H1 (cell line): Measurements from ENCODE around the gene PLGRKT. TPM values are rescaled to one million over a fixed set of nuclear protein-coding genes. Genes with fewer than 3 reads are reported as not detected.

Experiments
- CTCF ChIA-PET: fragments of 300-600 bp; sonication (Branson Sonifier 250); formaldehyde crosslinking; loops from one replicate; lab custom pipeline; 2021; ENCODE audit not compliant: partially characterized antibody; lab: Charles Lee
- POLR2A ChIA-PET: fragments of 300-600 bp; sonication (Branson Sonifier 250); formaldehyde crosslinking; loops from one replicate; lab custom pipeline; 2021; ENCODE audit warnings: inconsistent platforms; ENCODE audit not compliant: partially characterized antibody; lab: Charles Lee
- DNase-seq, 2 experiments: peaks; one replicate each; pipeline versions ENCODE4 v3.0.0 to v3.0.0-alpha.2; 2010 to 2022; ENCODE audit warnings: low spot score in 2 of 2, low read depth in 1 of 2, mixed read lengths in 1 of 2
- FAIRE-seq: peaks from 2 replicates; lab custom pipeline; 2011; peaks lifted over from hg19 to GRCh38; lab: Jason Lieb, UNC
- H2AFZ ChIP-seq: 2 replicates; pipeline ENCODE4 v1.8.1; 2012; ENCODE audit warnings: low read length, inconsistent platforms
- H2AK5ac ChIP-seq: 2 replicates; pipeline ENCODE4 v1.6.1; 2013; ENCODE audit warnings: low read depth, low read length
- H2BK120ac ChIP-seq: replicated peaks from 2 replicates; pipeline ENCODE3; 2013; ENCODE audit warnings: low read depth, low read length, inconsistent platforms
- H2BK12ac ChIP-seq: 2 replicates; pipeline ENCODE4 v1.6.1; 2013; ENCODE audit warnings: low read depth, low read length
- H2BK15ac ChIP-seq: 2 replicates; pipeline ENCODE4 v1.6.1; 2013; ENCODE audit warnings: low read length
- H2BK20ac ChIP-seq: 2 replicates; pipeline ENCODE4 v1.6.1; 2013; ENCODE audit warnings: low read length
- H2BK5ac ChIP-seq: 2 replicates; pipeline ENCODE4 v1.6.1; 2013; ENCODE audit warnings: low read depth, low read length
- H3K14ac ChIP-seq: 2 replicates; pipeline ENCODE4 v1.6.1; 2013; ENCODE audit warnings: inconsistent platforms; ENCODE audit not compliant: insufficient read length
- H3K18ac ChIP-seq: 2 replicates; pipeline ENCODE4 v1.6.1; 2013; ENCODE audit warnings: low read length; ENCODE audit errors: extremely low read depth
- H3K23ac ChIP-seq: 2 replicates; pipeline ENCODE4 v1.6.1; 2013; ENCODE audit warnings: inconsistent platforms; ENCODE audit not compliant: insufficient read length
- H3K23me2 ChIP-seq: 2 replicates; pipeline ENCODE4 v1.6.1; 2013; ENCODE audit warnings: low read depth, low read length
- H3K27ac ChIP-seq: 2 replicates; pipeline ENCODE4 v1.6.1; 2011; ENCODE audit warnings: low read depth, low read length, inconsistent platforms
- H3K27me3 ChIP-seq, 4 experiments: replicated peaks in 1 of 4; 1 replicate in 1 of 4; 2 replicates in 3 of 4; pipeline versions ENCODE4 v1.6.1 to v1.8.1; 2011 to 2013; ENCODE audit warnings: low read length in 3 of 4, mild to moderate bottlenecking in 3 of 4, inconsistent platforms in 2 of 4, mixed read lengths in 2 of 4, moderate library complexity in 1 of 4; ENCODE audit not compliant: control insufficient read depth in 3 of 4, insufficient read depth in 3 of 4; ENCODE audit errors: extremely low read depth in 1 of 4
- H3K36me3 ChIP-seq, 4 experiments: 2 replicates each; pipeline versions ENCODE4 v1.6.1 to v1.8.1; 2011 to 2013; ENCODE audit warnings: mild to moderate bottlenecking in 4 of 4, low read length in 3 of 4, moderate library complexity in 2 of 4, control low read depth in 1 of 4, inconsistent platforms in 1 of 4; ENCODE audit not compliant: insufficient read depth in 4 of 4, control insufficient read depth in 2 of 4
- H3K4ac ChIP-seq: replicated peaks from 2 replicates; pipeline ENCODE3; 2013; ENCODE audit warnings: low read length, low read depth, mixed read lengths, inconsistent platforms; ENCODE audit not compliant: insufficient read length
- H3K4me1 ChIP-seq, 4 experiments: replicated peaks in 1 of 4; 1 replicate in 1 of 4; 2 replicates in 3 of 4; pipeline versions ENCODE4 v1.6.1 to v1.8.1; 2011 to 2013; ENCODE audit warnings: low read length in 3 of 4, inconsistent platforms in 2 of 4, mixed read lengths in 1 of 4; ENCODE audit not compliant: insufficient read depth in 4 of 4, control insufficient read depth in 3 of 4
- H3K4me2 ChIP-seq, 2 experiments: 2 replicates each; pipeline versions ENCODE4 v1.6.1 to v1.8.1; 2011 to 2013; ENCODE audit warnings: low read depth in 2 of 2, low read length in 2 of 2, control low read depth in 1 of 2, inconsistent platforms in 1 of 2, mild to moderate bottlenecking in 1 of 2; ENCODE audit not compliant: insufficient read depth in 1 of 2
- H3K4me3 ChIP-seq, 4 experiments: fragments of 200-600, 300-600 bp in 1 of 4; sonication (generic), shearing (Covaris generic), sonication (Bioruptor Twin) in 1 of 4; 2 replicates each; pipeline versions ENCODE4 v1.5.1 to v1.8.1; 2011 to 2016; ENCODE audit warnings: low read length in 4 of 4, low read depth in 3 of 4, control low read depth in 2 of 4, inconsistent platforms in 2 of 4, mild to moderate bottlenecking in 2 of 4, mixed read lengths in 1 of 4, moderate library complexity in 1 of 4; ENCODE audit not compliant: insufficient read depth in 2 of 4; ENCODE audit errors: extremely low read depth in 1 of 4
- H3K56ac ChIP-seq: replicated peaks from 2 replicates; pipeline ENCODE3; 2013; ENCODE audit warnings: low read depth, mild to moderate bottlenecking, mixed read lengths, low read length, inconsistent platforms; ENCODE audit not compliant: insufficient read length
- H3K79me1 ChIP-seq: 2 replicates; pipeline ENCODE4 v1.6.1; 2013; ENCODE audit warnings: low read depth, low read length, control low read depth
- H3K79me2 ChIP-seq, 2 experiments: 2 replicates each; pipeline versions ENCODE4 v1.6.1 to v1.8.1; 2012 to 2013; ENCODE audit warnings: low read length in 2 of 2, mild to moderate bottlenecking in 2 of 2, inconsistent platforms in 1 of 2; ENCODE audit not compliant: insufficient read depth in 2 of 2, control insufficient read depth in 1 of 2
- H3K9ac ChIP-seq, 4 experiments: replicated peaks in 1 of 4; 1 replicate in 1 of 4; 2 replicates in 3 of 4; pipeline versions ENCODE4 v1.6.1 to v1.8.1; 2011 to 2013; ENCODE audit warnings: low read depth in 3 of 4, low read length in 3 of 4, control low read depth in 2 of 4, mild to moderate bottlenecking in 2 of 4, moderate library complexity in 2 of 4, inconsistent platforms in 1 of 4; ENCODE audit errors: extremely low read depth in 1 of 4
- H3K9me3 ChIP-seq, 2 experiments: 2 replicates each; pipeline versions ENCODE4 v1.6.1 to v1.8.1; 2012 to 2013; ENCODE audit warnings: mild to moderate bottlenecking in 2 of 2, moderate library complexity in 2 of 2, control low read depth in 1 of 2, inconsistent platforms in 1 of 2, low read depth in 1 of 2, low read length in 1 of 2, mixed read lengths in 1 of 2; ENCODE audit not compliant: insufficient read depth in 2 of 2
- H4K20me1 ChIP-seq, 2 experiments: replicated peaks in 1 of 2; 2 replicates each; pipeline versions ENCODE3 to v1.8.1; 2011 to 2013; ENCODE audit warnings: inconsistent platforms in 2 of 2, low read length in 2 of 2, mild to moderate bottlenecking in 1 of 2; ENCODE audit not compliant: insufficient read depth in 2 of 2, control insufficient read depth in 1 of 2
- H4K5ac ChIP-seq: 2 replicates; pipeline ENCODE4 v1.6.1; 2013; ENCODE audit warnings: low read length, low read depth, mixed read lengths, inconsistent platforms; ENCODE audit not compliant: insufficient read length
- H4K8ac ChIP-seq: 2 replicates; pipeline ENCODE4 v1.8.0; 2013; ENCODE audit warnings: mild to moderate bottlenecking, moderate library complexity, low read length, inconsistent platforms; ENCODE audit not compliant: insufficient read depth; ENCODE audit errors: extremely low read depth
- H4K91ac ChIP-seq: replicated peaks from 2 replicates; pipeline ENCODE3; 2013; ENCODE audit warnings: low read length, mixed read lengths, inconsistent platforms; ENCODE audit not compliant: insufficient read length
- CBX8 ChIP-seq: fragments of 300-800, 300-1000 bp; sonication (generic); IDR thresholded peaks from 2 replicates; pipeline ENCODE4 v1.7.1; 2016; ENCODE audit warnings: low read depth, low read length, borderline replicate concordance
- CREB1 ChIP-seq: IDR thresholded peaks from 2 replicates; pipeline ENCODE4 v1.6.1; 2012; ENCODE audit warnings: inconsistent platforms
- EZH2 ChIP-seq: fragments of 200-600 bp; sonication (generic); IDR thresholded peaks from 2 replicates; pipeline ENCODE4 v1.7.1; 2012; ENCODE audit warnings: low read depth, mild to moderate bottlenecking, moderate library complexity, low read length, inconsistent platforms; ENCODE audit not compliant: severe bottlenecking
- JUN ChIP-seq: IDR thresholded peaks from 2 replicates; pipeline ENCODE4 v1.6.1; 2011; ENCODE audit warnings: low read depth, mild to moderate bottlenecking, improper control_type of control experiment, low read length
- NRF1 ChIP-seq: IDR thresholded peaks from 2 replicates; pipeline ENCODE4 v1.6.1; 2011; ENCODE audit warnings: mild to moderate bottlenecking, low read depth, low read length, improper control_type of control experiment
- RBBP5 ChIP-seq: IDR thresholded peaks from 2 replicates; pipeline ENCODE4 v1.7.1; 2012; ENCODE audit warnings: low read depth, mild to moderate bottlenecking, inconsistent platforms, low read length, moderate library complexity, borderline replicate concordance
- SP2 ChIP-seq: IDR thresholded peaks from 2 replicates; pipeline ENCODE4 v1.6.1; 2012; ENCODE audit warnings: mild to moderate bottlenecking, low read length, inconsistent platforms
- WGBS, 2 experiments: shearing (Covaris generic) in 1 of 2; methylation state at CpG; one replicate each; pipeline versions ENCODE4 v1.1.6 to v1.1.7; 2013 to 2015; ENCODE audit warnings: low lambda C conversion rate in 2 of 2, mixed read lengths in 2 of 2, inconsistent platforms in 1 of 2, low coverage in 1 of 2, missing lambda C conversion rate in 1 of 2; ENCODE audit not compliant: insufficient replicate concordance in 2 of 2, insufficient coverage in 1 of 2, insufficient read length in 1 of 2; ENCODE audit errors: extremely low coverage in 1 of 2, missing lambda C conversion rate in 1 of 2; 5-methylcytosine and 5-hydroxymethylcytosine counted together
- polyA plus RNA-seq, 7 experiments: library from polyadenylated mRNA; depleted of rRNA in 3 of 7; stranded (reverse) in 5 of 7; unstranded in 2 of 7; fragments of >200 nt in 5 of 7; fragments of 200-250 nt in 2 of 7; gene quantifications; 1 replicate in 5 of 7; 2 replicates in 1 of 7; 4 replicates in 1 of 7; pipeline versions ENCODE4 v1.2.1 to v1.2.3, GENCODE V29; 2011 to 2013; ENCODE audit warnings: missing spikeins in 2 of 7, mixed read lengths in 2 of 7
- total RNA-seq: library from RNA; stranded (reverse); fragmentation: NEBNext Ultra II Directional; extraction: Animal tissue kit (Norgen Biotek cat#: 25700); gene quantifications from 2 replicates; pipeline ENCODE4 v1.2.1, GENCODE V29; 2021

The PLGRKT gene
- total and polyA plus RNA-seq, 2 of the 8 experiments (the other 6 are each of a cell fraction or from before 2014, with no cell fraction given): 5.4 to 15.7 TPM

GRCh38 chr9:5483306-5483705 is 45.6 kb upstream of the PLGRKT start:
- Histone ChIP-seq H3K23ac (no peak overlapping the region), H4K5ac (no peak overlapping the region), H3K18ac (no peak overlapping the region), H4K20me1 (no peaks in the 10 kb centered on the region), H2AFZ (no peak overlapping the region), H4K8ac (no peak overlapping the region), H3K4me2 (no peak overlapping the region), H3K27ac (no peak overlapping the region), H3K14ac (no peak overlapping the region), H2BK15ac (no peak overlapping the region), H3K79me2 (no peaks in the 10 kb centered on the region), H2BK12ac (no peak overlapping the region), H3K4me3 (no peak overlapping the region), H2AK5ac (no peak overlapping the region), H4K91ac (no peak overlapping the region), H3K9me3 (no peaks in the 10 kb centered on the region), H3K9ac (no peak overlapping the region), H2BK5ac (no peak overlapping the region), H2BK120ac (no peak overlapping the region), H3K79me1 (no peaks in the 10 kb centered on the region), H3K4ac (no peak overlapping the region), H3K56ac (no peak overlapping the region), H3K23me2 (no peaks in the 10 kb centered on the region; the same call in 1 of the 2 replicates), H3K36me3 (no peaks in the 10 kb centered on the region), H3K27me3 (no peaks in the 10 kb centered on the region), H3K4me1 (no peaks in the 10 kb centered on the region), H2BK20ac (no peak overlapping the region)
- no peak for DNase-seq
- TF ChIP-seq NRF1: no peak
- TF ChIP-seq SP2: no peak
- no peak for TF ChIP-seq CBX8
- no peak for TF ChIP-seq CREB1
- no peak for TF ChIP-seq EZH2
- TF ChIP-seq RBBP5: no peak
- no peak for TF ChIP-seq JUN
- ChIA-PET CTCF (interaction anchor here (0.8 kb wide), 1 partner anchor 107 kb away, joined by 3 read pairs; no protein-coding TSS in a partner anchor), POLR2A (no interaction called here)
- 63% methylated on average over 2 of the region's 2 CpGs; no CpG with 5 or more reads in 1 of the 2 experiments for WGBS, 2 experiments
- no peak for FAIRE-seq
